Neuronal stem cell (in vitro differentiated cells): Measurements from ENCODE around the gene KIF4A.

Experiments
- DNase-seq: peaks from one replicate; pipeline ENCODE4 v3.0.0-alpha.2; 2013; ENCODE audit warnings: low spot score
- H2AFZ ChIP-seq: one replicate; pipeline ENCODE4 v1.6.1; 2013; ENCODE audit warnings: mild to moderate bottlenecking, low read length, inconsistent platforms
- H2AK5ac ChIP-seq: 2 replicates; pipeline ENCODE4 v1.6.1; 2013; ENCODE audit warnings: low read depth, mild to moderate bottlenecking, inconsistent platforms, low read length, moderate library complexity, mixed read lengths
- H2BK120ac ChIP-seq: 2 replicates; pipeline ENCODE4 v1.6.1; 2013; ENCODE audit warnings: low read depth, mild to moderate bottlenecking, inconsistent platforms, low read length, moderate library complexity, mixed read lengths
- H2BK12ac ChIP-seq: one replicate; pipeline ENCODE4 v1.6.1; 2013; ENCODE audit warnings: low read length, inconsistent platforms
- H2BK15ac ChIP-seq: 2 replicates; pipeline ENCODE4 v1.6.1; 2013; ENCODE audit warnings: mild to moderate bottlenecking, low read length, inconsistent platforms, mixed read lengths
- H2BK5ac ChIP-seq: one replicate; pipeline ENCODE4 v1.6.1; 2013; ENCODE audit warnings: inconsistent platforms, mild to moderate bottlenecking, low read length, moderate library complexity
- H3K14ac ChIP-seq: one replicate; pipeline ENCODE4 v1.6.1; 2013; ENCODE audit warnings: low read length, inconsistent platforms
- H3K18ac ChIP-seq: 2 replicates; pipeline ENCODE4 v1.6.1; 2013; ENCODE audit warnings: low read length, inconsistent platforms
- H3K23ac ChIP-seq: 2 replicates; pipeline ENCODE4 v1.6.1; 2013; ENCODE audit warnings: low read depth, mild to moderate bottlenecking, mixed read lengths, low read length, inconsistent platforms; ENCODE audit not compliant: poor library complexity
- H3K27ac ChIP-seq: replicated peaks from 3 replicates; pipeline ENCODE4 v1.5.1; 2013; ENCODE audit warnings: low read length, inconsistent platforms
- H3K27me3 ChIP-seq, 3 experiments: 2 replicates each; pipeline ENCODE4 v1.6.1; 2013; ENCODE audit warnings: low read length in 3 of 3, mild to moderate bottlenecking in 2 of 3, inconsistent platforms in 1 of 3, low read depth in 1 of 3, mixed read lengths in 1 of 3, moderate library complexity in 1 of 3; ENCODE audit not compliant: control insufficient read depth in 3 of 3, insufficient read depth in 3 of 3
- H3K36me3 ChIP-seq, 2 donors: replicated peaks in 1 of 2; 2 replicates each; pipeline ENCODE4 v1.6.1; 2013; ENCODE audit warnings: low read length in 2 of 2; ENCODE audit not compliant: control insufficient read depth in 2 of 2, insufficient read depth in 2 of 2
- H3K4ac ChIP-seq: 2 replicates; pipeline ENCODE4 v1.6.1; 2013; ENCODE audit warnings: inconsistent platforms, mild to moderate bottlenecking, low read length, moderate library complexity
- H3K4me1 ChIP-seq, 2 donors: 1 replicate in 1 of 2; 2 replicates in 1 of 2; pipeline ENCODE4 v1.6.1; 2013; ENCODE audit warnings: low read length in 2 of 2, low read depth in 1 of 2; ENCODE audit not compliant: control insufficient read depth in 2 of 2, insufficient read depth in 1 of 2
- H3K4me2 ChIP-seq: one replicate; pipeline ENCODE4 v1.6.1; 2013; ENCODE audit warnings: mild to moderate bottlenecking, low read length, inconsistent platforms; ENCODE audit not compliant: insufficient read depth, poor library complexity, severe bottlenecking
- H3K4me3 ChIP-seq, 2 donors: 2 replicates each; pipeline ENCODE4 v1.5.1; 2013; ENCODE audit warnings: low read length in 2 of 2, mild to moderate bottlenecking in 2 of 2, inconsistent platforms in 1 of 2, moderate library complexity in 1 of 2
- H3K79me1 ChIP-seq: one replicate; pipeline ENCODE4 v1.6.1; 2013; ENCODE audit warnings: low read depth, mild to moderate bottlenecking, inconsistent platforms, low read length, moderate library complexity
- H3K9ac ChIP-seq: one replicate; pipeline ENCODE4 v1.6.1; 2013; ENCODE audit warnings: mild to moderate bottlenecking, low read depth, low read length, inconsistent platforms; ENCODE audit not compliant: poor library complexity
- H3K9me3 ChIP-seq, 2 donors: replicated peaks in 1 of 2; 2 replicates each; pipeline versions ENCODE3 to v1.6.1; 2013; ENCODE audit warnings: low read length in 2 of 2, mild to moderate bottlenecking in 2 of 2, inconsistent platforms in 1 of 2, low read depth in 1 of 2, mixed read lengths in 1 of 2, moderate library complexity in 1 of 2; ENCODE audit not compliant: control insufficient read depth in 2 of 2, insufficient read depth in 1 of 2
- H4K8ac ChIP-seq: one replicate; pipeline ENCODE4 v1.6.1; 2013; ENCODE audit warnings: low read depth, mild to moderate bottlenecking, inconsistent platforms, low read length, moderate library complexity
- H4K91ac ChIP-seq: one replicate; pipeline ENCODE4 v1.6.1; 2013; ENCODE audit warnings: low read length, low read depth, mild to moderate bottlenecking, inconsistent platforms; ENCODE audit not compliant: poor library complexity
- WGBS, 2 donors: extraction: QIAGEN DNeasy Blood & Tissue Kit; methylation state at CpG; one replicate each; pipeline ENCODE4 v1.1.7; 2013; ENCODE audit warnings: missing lambda C conversion rate in 2 of 2, mixed read lengths in 1 of 2; ENCODE audit not compliant: insufficient read length in 2 of 2, insufficient replicate concordance in 1 of 2; ENCODE audit errors: extremely low coverage in 2 of 2; 5-methylcytosine and 5-hydroxymethylcytosine counted together

KIF4A gene

GRCh38 chrX:70456256-70456655, 166.4 kb downstream of the KIF4A start:
- Histone ChIP-seq H3K23ac (no peak overlapping the region), H3K18ac (no peak overlapping the region), H4K8ac (no peak overlapping the region), H3K9me3 (no peaks in the 10 kb centered on the region), H3K4me2 (peak overlapping the region; percentile 60), H3K14ac (no peak overlapping the region), H4K91ac (no peak overlapping the region), H3K27ac (no peak overlapping the region), H2BK12ac (no peak overlapping the region), H2BK15ac (no peak overlapping the region), H3K9ac (no peak overlapping the region), H2AK5ac (no peak overlapping the region), H3K27me3 (no peaks in the 10 kb centered on the region), H3K4ac (no peak overlapping the region), H2BK5ac (no peak overlapping the region), H3K4me1 (peaks cover 0 to 3% of the 10 kb centered on the region in 2 donors), H2BK120ac (no peak overlapping the region), H3K36me3 (peaks cover 4 to 33% of the 10 kb centered on the region in 2 donors), H3K4me3 (peak overlapping the region; percentile 74 to 97), H2AFZ (no peak overlapping the region), H3K79me1 (peaks cover 2% of the 10 kb centered on the region)
- WGBS, 2 donors: no CpG with 5 or more reads among the region's 2 CpGs
- no peak for DNase-seq

- Histone ChIP-seq H3K18ac (no peak overlapping the region), H2AFZ (no peak overlapping the region), H3K4me2 (no peak overlapping the region), H4K8ac (no peak overlapping the region), H3K9ac (no peak overlapping the region), H3K27me3 (no peaks in the 10 kb centered on the region), H3K9me3 (peaks cover 0 to 4% of the 10 kb centered on the region in 2 donors), H3K27ac (no peak overlapping the region), H3K4me3 (no peak overlapping the region), H4K91ac (no peak overlapping the region), H3K79me1 (no peaks in the 10 kb centered on the region), H3K14ac (no peak overlapping the region), H2BK120ac (no peak overlapping the region), H2BK5ac (no peak overlapping the region), H3K4ac (no peak overlapping the region), H3K4me1 (peaks cover 0 to 3% of the 10 kb centered on the region in 2 donors), H3K23ac (no peak overlapping the region), H2BK15ac (no peak overlapping the region), H2AK5ac (no peak overlapping the region), H3K36me3 (peaks cover 4 to 47% of the 10 kb centered on the region in 2 donors), H2BK12ac (no peak overlapping the region)
- WGBS, 2 donors: no CpG with 5 or more reads among the region's 2 CpGs
- DNase-seq: no peak
Measured at GRCh38 chrX:70461026-70461425, 171.1 kb downstream of the KIF4A start.

GRCh38 chrX:70464051-70464450, 174.1 kb downstream of the KIF4A start:
- no peak overlapping the region for H2BK120ac ChIP-seq
- no peak overlapping the region for H3K4me2 ChIP-seq
- no peaks in the 10 kb centered on the region for H3K27me3 ChIP-seq
- H3K4ac ChIP-seq: no peak overlapping the region
- H3K79me1 ChIP-seq: no peaks in the 10 kb centered on the region
- H3K4me3 ChIP-seq: no peak overlapping the region
- H3K14ac ChIP-seq: no peak overlapping the region
- no peak overlapping the region for H2AK5ac ChIP-seq
- H3K23ac ChIP-seq: no peak overlapping the region
- no peak overlapping the region for H4K8ac ChIP-seq
- H3K36me3 ChIP-seq: peaks cover 4 to 46% of the 10 kb centered on the region in 2 donors
- H2BK5ac ChIP-seq: no peak overlapping the region
- H3K9ac ChIP-seq: no peak overlapping the region
- no peak overlapping the region for H3K18ac ChIP-seq
- no peak overlapping the region for H2BK15ac ChIP-seq
- H2AFZ ChIP-seq: no peak overlapping the region
- no peak for DNase-seq
- H3K9me3 ChIP-seq: peaks cover 0 to 4% of the 10 kb centered on the region in 2 donors
- no peak overlapping the region for H2BK12ac ChIP-seq
- H4K91ac ChIP-seq: no peak overlapping the region
- H3K27ac ChIP-seq: no peak overlapping the region
- H3K4me1 ChIP-seq: no peaks in the 10 kb centered on the region

- Histone ChIP-seq H3K4me2 (no peak overlapping the region), H2BK15ac (no peak overlapping the region), H2BK12ac (no peak overlapping the region), H3K14ac (no peak overlapping the region), H3K79me1 (no peaks in the 10 kb centered on the region), H3K9ac (no peak overlapping the region), H3K23ac (no peak overlapping the region), H3K27ac (no peak overlapping the region), H4K91ac (no peak overlapping the region), H2AK5ac (no peak overlapping the region), H2BK120ac (no peak overlapping the region), H4K8ac (no peak overlapping the region), H2BK5ac (no peak overlapping the region), H3K4ac (no peak overlapping the region), H3K4me3 (no peak overlapping the region), H2AFZ (no peak overlapping the region), H3K9me3 (peaks cover 0 to 4% of the 10 kb centered on the region in 2 donors), H3K27me3 (no peaks in the 10 kb centered on the region), H3K18ac (no peak overlapping the region), H3K4me1 (no peaks in the 10 kb centered on the region), H3K36me3 (peaks cover 0 to 44% of the 10 kb centered on the region in 2 donors)
- no peak for DNase-seq
Measured at GRCh38 chrX:70466968-70467367, 177.1 kb downstream of the KIF4A start.
